HG02938 (cell line): ENCODE measurements around the gene TBC1D3B.
"Not testable (repeated sequence)": the region's sequence is repeated elsewhere in the genome, so short reads cannot be mapped to it uniquely, and the experiment has no call there.

Experiments
- ATAC-seq: cut with Tn5 transposase; IDR thresholded peaks from one replicate; pipeline ENCODE4 v1.9.1; 2021; ENCODE audit warnings: mild to moderate bottlenecking, moderate library complexity; ENCODE audit not compliant: unreplicated experiment

Gene TBC1D3B

GRCh38 chr17:36176536-36176935 is at the start of gene TBC1D3B:
TSS of gene TBC1D3B (minus strand) at chr17:36176636. CDS start at chr17:36175050, 1,586 bp downstream.
- ATAC-seq = not testable (repeated sequence)

DNA sequence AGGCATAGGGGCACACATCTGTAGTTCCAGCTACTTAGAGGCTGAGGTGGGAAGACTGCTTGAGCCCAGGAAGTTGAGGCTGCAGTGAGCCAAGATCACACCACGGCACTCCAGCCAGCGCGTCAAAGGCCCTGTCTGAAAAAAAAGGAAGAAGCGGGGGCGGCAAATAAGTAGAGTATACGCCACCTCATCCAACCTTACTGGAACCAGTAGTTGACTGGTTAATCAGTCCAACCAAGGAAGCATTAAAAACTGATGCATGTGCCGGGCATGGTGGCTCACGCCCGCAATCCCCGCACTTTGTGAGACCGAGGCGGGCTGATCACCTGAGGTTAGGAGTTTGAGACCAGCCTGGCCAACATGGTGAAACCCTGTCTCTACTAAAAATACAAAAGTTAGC is 46.5 kb upstream of the TBC1D3B start:
- ATAC-seq = not testable (repeated sequence)

GRCh38 chr17:36221581-36222100 is 45.2 kb upstream of the TBC1D3B start:
- not testable (repeated sequence) for ATAC-seq

GRCh38 chr17:36220737-36221580 is 44.5 kb upstream of the TBC1D3B start:
- not testable (repeated sequence) for ATAC-seq

- ATAC-seq = not testable (repeated sequence)
These were observed 43.1 kb upstream of the TBC1D3B start for GRCh38 chr17:36219556-36219955.

DNA sequence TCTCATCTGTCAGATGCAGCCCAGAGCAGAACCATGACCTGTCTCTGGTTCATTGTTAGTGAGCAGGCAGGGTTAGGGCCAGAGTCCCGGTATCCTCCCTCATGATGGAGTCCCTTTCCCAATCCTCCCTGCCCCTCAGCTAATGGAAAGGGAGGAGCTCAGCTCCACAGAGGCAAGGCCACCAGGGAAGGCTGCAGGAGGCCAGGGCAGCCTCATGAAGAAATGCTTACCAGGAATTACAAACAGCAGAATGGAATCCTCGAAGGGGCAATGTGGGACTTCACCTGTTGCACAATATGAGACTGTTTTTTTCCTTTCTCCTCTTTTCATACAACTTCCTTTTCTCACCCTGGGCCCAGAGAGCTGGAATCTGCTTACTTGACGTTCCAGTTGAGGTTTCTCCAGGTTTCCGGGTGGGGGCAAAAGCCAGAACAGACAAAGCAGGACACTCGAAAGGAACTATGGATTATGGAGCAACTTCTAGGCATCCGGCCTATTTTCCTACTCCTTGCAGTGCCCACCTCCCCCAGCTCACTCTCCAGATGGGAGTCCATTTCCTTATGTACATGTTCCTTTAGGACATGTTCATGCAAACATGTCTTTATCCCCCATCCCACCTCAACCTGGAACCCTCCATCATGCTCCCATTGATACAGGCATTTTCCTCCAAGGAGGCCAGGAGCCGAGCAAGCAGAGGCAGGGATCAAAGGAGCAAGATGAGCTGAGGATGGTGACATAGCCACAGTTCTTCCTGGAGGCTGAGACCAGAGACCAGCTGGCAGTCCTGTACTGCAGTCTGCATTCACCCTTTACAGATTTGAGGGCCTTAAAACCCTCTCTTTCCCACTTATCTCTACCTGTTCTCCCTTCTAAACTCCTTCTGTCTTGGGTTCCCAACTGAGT is 39.2 kb upstream of the TBC1D3B start:
- not testable (repeated sequence) for ATAC-seq

DNA sequence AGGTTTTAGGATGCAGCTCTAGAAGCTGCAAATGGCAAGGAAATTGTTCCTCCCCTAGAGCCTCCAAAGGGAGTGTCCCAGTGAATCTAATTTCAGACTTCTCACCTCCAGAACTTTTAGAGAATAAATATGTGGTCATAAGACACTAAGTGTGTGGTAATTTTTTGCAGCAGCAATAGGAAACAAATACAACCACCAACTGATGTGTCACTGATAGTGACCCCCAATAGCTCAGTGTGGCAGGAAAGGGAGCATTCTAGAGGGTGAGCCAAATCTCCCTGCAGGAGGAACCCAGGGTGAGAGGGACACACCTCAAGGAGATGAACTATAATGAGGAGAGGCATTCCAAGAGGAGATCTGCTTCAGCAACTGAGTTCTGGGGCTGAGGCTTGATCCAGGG is 38.5 kb upstream of the TBC1D3B start:
- no peak for ATAC-seq

DNA sequence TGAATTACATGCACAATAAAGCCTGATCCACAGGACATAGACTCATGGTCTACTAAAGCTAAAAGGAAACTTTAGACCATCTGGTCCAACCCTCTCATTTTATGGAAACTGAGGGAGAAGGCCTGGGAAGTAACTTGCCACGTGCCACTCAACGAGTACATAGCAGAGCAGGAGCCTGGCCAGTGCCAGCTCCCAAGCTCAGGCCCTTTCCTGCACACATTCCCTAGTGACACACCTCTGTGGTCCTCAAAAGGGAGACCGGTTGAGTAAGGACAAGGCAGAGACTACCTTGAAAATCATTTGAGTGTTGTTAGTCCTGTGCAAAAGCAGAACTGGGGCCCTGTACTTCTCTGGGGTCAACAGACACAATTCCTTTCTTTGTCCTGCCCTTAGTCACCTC is 37.3 kb upstream of the TBC1D3B start:
- ATAC-seq = no peak

DNA sequence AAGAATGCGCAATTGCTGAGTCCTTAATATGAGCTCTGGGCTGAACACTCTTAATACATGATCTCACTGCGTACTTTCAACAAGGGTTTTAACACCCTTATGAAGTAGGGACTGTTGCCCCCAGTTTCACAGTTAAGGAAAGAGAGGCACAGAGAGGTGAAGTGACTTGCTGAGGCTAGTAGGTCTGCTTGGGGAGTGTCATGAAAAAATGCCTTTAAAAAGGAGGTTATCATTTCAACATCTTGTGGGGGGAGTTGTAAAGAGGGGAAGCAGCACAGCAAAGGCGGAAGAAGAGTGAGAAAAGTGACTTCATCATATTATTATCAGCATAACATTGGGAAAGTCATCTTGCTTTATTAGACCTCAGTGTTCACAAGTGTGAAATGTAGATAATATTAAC is 36.5 kb upstream of the TBC1D3B start:
- no peak for ATAC-seq

DNA sequence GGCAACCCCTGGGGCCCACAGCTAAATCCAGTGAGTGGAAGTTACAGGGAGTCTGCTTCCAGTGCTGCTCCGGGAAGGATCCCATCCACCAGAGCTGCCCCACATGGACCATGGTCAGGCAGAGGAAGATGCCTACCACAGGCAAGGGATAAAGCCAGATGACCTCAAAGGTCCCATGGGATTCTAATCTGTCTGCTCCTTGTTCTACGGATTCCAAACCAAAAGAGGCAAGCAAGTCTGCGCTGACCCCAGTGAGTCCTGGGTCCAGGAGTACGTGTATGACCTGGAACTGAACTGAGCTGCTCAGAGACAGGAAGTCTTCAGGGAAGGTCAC is 35.8 kb upstream of the TBC1D3B start:
- no peak for ATAC-seq

DNA sequence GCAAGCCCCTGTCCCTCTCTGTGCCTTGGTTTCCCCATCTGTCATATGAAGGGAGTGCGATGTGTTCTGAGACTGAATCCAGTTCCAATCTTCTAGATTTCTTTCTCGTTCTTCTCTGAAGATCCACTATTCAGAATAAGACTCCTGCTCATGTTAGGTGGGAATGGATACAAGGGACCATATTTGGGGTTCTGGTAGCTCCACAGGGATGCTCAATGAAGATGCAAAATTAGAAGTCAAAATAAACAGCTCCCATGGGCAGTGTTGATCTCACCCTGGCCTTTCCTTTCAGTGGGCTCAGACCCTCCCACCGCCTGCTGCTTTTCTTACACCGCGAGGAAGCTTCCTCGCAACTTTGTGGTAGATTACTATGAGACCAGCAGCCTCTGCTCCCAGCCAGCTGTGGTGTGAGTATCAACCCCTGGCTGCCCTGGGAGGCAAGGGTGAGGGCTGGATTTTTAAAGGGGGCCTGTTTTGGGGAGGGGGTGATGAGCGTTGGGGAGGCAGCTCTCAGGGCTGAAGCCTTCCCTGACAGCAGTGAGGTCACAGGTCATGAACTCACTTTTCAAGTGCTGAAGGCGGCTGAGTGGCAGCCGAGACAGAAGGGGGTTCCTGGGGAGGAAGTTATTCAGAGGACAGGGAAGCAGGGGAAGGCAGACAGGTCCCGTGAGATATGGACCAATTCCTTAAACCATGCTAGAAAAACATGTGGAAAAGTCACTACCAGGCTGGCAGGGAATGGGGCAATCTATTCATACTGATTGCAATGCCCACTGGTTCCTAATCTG is 35.2 kb upstream of the TBC1D3B start:
- not testable (repeated sequence) for ATAC-seq

DNA sequence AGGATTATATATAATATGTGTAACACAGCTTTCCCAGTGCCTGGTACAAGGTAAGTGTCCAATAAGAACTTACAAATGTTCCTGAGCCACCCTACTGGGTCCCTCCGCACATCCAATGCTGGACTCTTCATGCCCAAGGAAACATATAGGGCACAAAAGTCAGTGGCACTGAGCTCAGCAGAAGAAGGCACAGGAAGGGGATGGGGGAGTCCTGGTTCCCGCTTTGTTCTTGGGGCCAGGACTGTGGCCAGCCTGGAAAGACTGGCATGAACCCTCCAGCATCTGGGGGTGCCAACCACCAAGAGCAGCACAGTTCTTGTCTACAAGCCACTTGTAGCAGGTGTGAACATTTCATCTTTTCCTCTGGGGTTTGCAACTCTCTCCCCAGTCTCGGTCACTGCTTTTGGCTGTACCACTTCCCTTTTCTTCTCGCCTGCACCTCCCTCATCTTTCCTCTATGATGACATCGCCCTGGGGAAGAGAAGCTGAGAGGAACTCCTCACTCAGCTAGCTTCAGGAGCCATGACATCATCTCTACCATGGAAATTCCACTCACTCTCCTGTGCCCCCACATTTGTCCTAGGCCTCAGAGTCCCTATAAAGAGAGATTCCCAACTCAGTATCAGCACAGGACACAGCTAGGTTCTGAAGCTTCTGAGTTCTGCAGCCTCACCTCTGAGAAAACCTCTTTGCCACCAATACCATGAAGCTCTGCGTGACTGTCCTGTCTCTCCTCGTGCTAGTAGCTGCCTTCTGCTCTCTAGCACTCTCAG is 34.2 kb upstream of the TBC1D3B start, which contains the start of gene CCL4L2:
CCL4L2 (plus strand) TSS at position 625 of the 773 bp plus-strand sequence.
- peak; percentile 56 for ATAC-seq

- no peak for ATAC-seq
These were observed 33.1 kb upstream of the TBC1D3B start for GRCh38 chr17:36209575-36209974.

DNA sequence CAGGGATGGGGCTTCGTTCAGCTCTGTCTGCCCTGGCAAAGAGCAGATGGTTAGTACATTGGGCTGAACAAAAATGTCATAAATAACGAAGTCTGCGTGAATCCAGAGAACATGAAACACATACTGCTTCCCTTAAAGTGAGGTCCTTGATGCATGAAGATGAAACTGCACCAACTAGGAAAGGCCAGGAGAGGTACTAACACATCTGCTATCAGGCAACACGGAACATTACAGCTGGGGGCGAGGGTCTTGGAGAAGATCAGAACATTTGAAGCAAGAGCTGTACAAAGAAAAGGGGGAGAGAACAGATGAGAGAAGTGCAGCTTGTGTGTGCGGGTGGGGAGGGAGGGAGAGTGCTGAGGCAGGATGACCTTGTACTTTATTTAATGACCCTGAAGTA is 30.9 kb upstream of the TBC1D3B start:
- not testable (repeated sequence) for ATAC-seq

GRCh38 chr17:36206486-36206821 is 30.0 kb upstream of the TBC1D3B start:
- ATAC-seq = not testable (repeated sequence)

- no peak for ATAC-seq
These were observed 29.4 kb upstream of the TBC1D3B start for GRCh38 chr17:36205637-36206485.

GRCh38 chr17:36204724-36205500 is 28.5 kb upstream of the TBC1D3B start:
- no peak for ATAC-seq

GRCh38 chr17:36203335-36203734 is 26.9 kb upstream of the TBC1D3B start:
- no peak for ATAC-seq
